Stimulated activated CD4-positive, alpha-beta T cell treated with anti-CD3 and anti-CD28 coated beads, Interleukin-15, amount 100 ng/mL, for 48 hours (primary cell): ENCODE results near the gene ANP32A.
"Not testable (repeated sequence)": the region's sequence is repeated elsewhere in the genome, so short reads cannot be mapped to it uniquely, and the experiment has no call there.

Experiments used
- DNase-seq, 2 donors: peaks; one replicate each; pipeline ENCODE4 v3.0.0-alpha.2; 2020; ENCODE audit warnings: low read depth in 2 of 2

Gene ANP32A

GRCh38 chr15:68781766-68782588, 38.7 kb downstream of the ANP32A start:
- DNase-seq, result peak; percentile 18 to 31

GRCh38 chr15:68781217-68781616, 39.5 kb downstream of the ANP32A start:
- DNase-seq, result no peak

- no peak for DNase-seq
Measured at GRCh38 chr15:68778876-68779275, 41.8 kb downstream of the ANP32A start.

- no peak for DNase-seq
Measured at GRCh38 chr15:68776477-68777270, 44.0 kb downstream of the ANP32A start.

GRCh38 chr15:68775671-68776476, 44.8 kb downstream of the ANP32A start:
- DNase-seq, result no peak

- DNase-seq, result no peak
Measured at GRCh38 chr15:68775236-68775577, 45.5 kb downstream of the ANP32A start.

GRCh38 chr15:68774521-68775235, 46.0 kb downstream of the ANP32A start:
- DNase-seq, result no peak

- DNase-seq, result no peak
Measured at GRCh38 chr15:68774120-68774519, 46.6 kb downstream of the ANP32A start.

- DNase-seq, result no peak
Measured at GRCh38 chr15:68773036-68773435, 47.7 kb downstream of the ANP32A start.

- no peak for DNase-seq
Measured at GRCh38 chr15:68770216-68770615, 50.5 kb downstream of the ANP32A start.

GRCh38 chr15:68769702-68770101, 51.0 kb downstream of the ANP32A start:
- DNase-seq, result no peak

- DNase-seq, result no peak
Measured at GRCh38 chr15:68768321-68768720, 52.4 kb downstream of the ANP32A start.

GRCh38 chr15:68767833-68768232, 52.9 kb downstream of the ANP32A start:
- DNase-seq, result no peak

GRCh38 chr15:68765602-68766368, 54.9 kb downstream of the ANP32A start:
- DNase-seq, result no peak

- DNase-seq, result no peak
Measured at GRCh38 chr15:68764090-68764489, 56.6 kb downstream of the ANP32A start.

GRCh38 chr15:68763063-68763462, 57.6 kb downstream of the ANP32A start:
- no peak for DNase-seq

- DNase-seq, result not testable (repeated sequence)
Measured at GRCh38 chr15:68759982-68760579, 60.6 kb downstream of the ANP32A start.

GRCh38 chr15:68755731-68756130, 65.0 kb downstream of the ANP32A start:
- no peak for DNase-seq

GRCh38 chr15:68751622-68752021, 69.1 kb downstream of the ANP32A start:
- no peak for DNase-seq

- DNase-seq, result no peak
Measured at GRCh38 chr15:68749793-68750192, 70.9 kb downstream of the ANP32A start.
